ENCODE measurements around the gene FBN3.
"Not testable (repeated sequence)": the region's sequence is repeated elsewhere in the genome, so short reads cannot be mapped to it uniquely, and the experiment has no call there.

The FBN3 gene

GRCh38 chr19:8116437-8117293 is 32.7 kb downstream of the FBN3 start:
- no peak for DNase-seq

GRCh38 chr19:8115805-8116396 is 33.5 kb downstream of the FBN3 start:
- no peak for DNase-seq

GRCh38 chr19:8113017-8113416 is 36.4 kb downstream of the FBN3 start:
- no peak for DNase-seq

GRCh38 chr19:8111376-8111775 is 38.0 kb downstream of the FBN3 start:
- DNase-seq: no peak

GRCh38 chr19:8110931-8111330 is 38.5 kb downstream of the FBN3 start:
- DNase-seq: no peak

- no peak for DNase-seq
Measured at GRCh38 chr19:8109890-8110662, 39.3 kb downstream of the FBN3 start.

- DNase-seq: no peak
Measured at GRCh38 chr19:8109455-8109854, 39.9 kb downstream of the FBN3 start.

GRCh38 chr19:8108560-8109445 is 40.6 kb downstream of the FBN3 start:
- no peak for DNase-seq

- DNase-seq: no peak
Measured at GRCh38 chr19:8107301-8107903, 42.0 kb downstream of the FBN3 start.

- no peak for DNase-seq
Measured at GRCh38 chr19:8105471-8105870, 43.9 kb downstream of the FBN3 start.

- DNase-seq: not testable (repeated sequence)
Measured at GRCh38 chr19:8101910-8102309, 47.5 kb downstream of the FBN3 start.

- DNase-seq: no peak
Measured at GRCh38 chr19:8101311-8101710, 48.1 kb downstream of the FBN3 start.

- no peak for DNase-seq
Measured at GRCh38 chr19:8097681-8098567, 51.5 kb downstream of the FBN3 start.

GRCh38 chr19:8097198-8097597 is 52.2 kb downstream of the FBN3 start:
- no peak for DNase-seq

GRCh38 chr19:8096071-8096470 is 53.3 kb downstream of the FBN3 start:
- no peak for DNase-seq

- DNase-seq: no peak
Measured at GRCh38 chr19:8095354-8095886, 54.0 kb downstream of the FBN3 start.

GRCh38 chr19:8094336-8094735 is 55.1 kb downstream of the FBN3 start:
- DNase-seq: no peak

- DNase-seq: no peak
Measured at GRCh38 chr19:8093740-8094139, 55.7 kb downstream of the FBN3 start.

GRCh38 chr19:8090950-8091349 is 58.4 kb downstream of the FBN3 start:
- no peak for DNase-seq

GRCh38 chr19:8089664-8090601 is 59.5 kb downstream of the FBN3 start:
- DNase-seq: no peak

All from inflammatory macrophage treated with lipopolysaccharide for 1 hour (primary cell).